Right cardiac atrium (tissue), 5 donors: ENCODE data around the gene MEAK7. TPM values are rescaled to one million over a fixed set of nuclear protein-coding genes. Genes with fewer than 3 reads are reported as not detected.

Source experiments
- ATAC-seq, 2 donors: fragments of 200-7000 bp; cut with Tn5 transposase; one replicate each; pipeline versions ENCODE4 v1.8.0 to v1.9.1; 2020; ENCODE audit warnings: moderate library complexity in 2 of 2, mild to moderate bottlenecking in 1 of 2
- DNase-seq, 3 donors: peaks; one replicate each; pipeline ENCODE4 v3.0.0-alpha.2; 2020
- H3K27ac ChIP-seq: one replicate; pipeline ENCODE4 v1.5.1; 2013; ENCODE audit warnings: mild to moderate bottlenecking, low read length, control low read depth, moderate library complexity
- H3K27me3 ChIP-seq: one replicate; pipeline ENCODE4 v1.6.1; 2013; ENCODE audit not compliant: control insufficient read depth, insufficient read depth
- H3K4me1 ChIP-seq: one replicate; pipeline ENCODE4 v1.6.1; 2013; ENCODE audit warnings: low read length; ENCODE audit not compliant: control insufficient read depth, insufficient read depth
- H3K4me3 ChIP-seq: one replicate; pipeline ENCODE4 v1.5.1; 2013; ENCODE audit warnings: low read length, control low read depth
- H3K9me3 ChIP-seq: one replicate; pipeline ENCODE4 v1.6.1; 2013; ENCODE audit warnings: low read length; ENCODE audit not compliant: control insufficient read depth
- WGBS: extraction: QIAGEN DNeasy Blood & Tissue Kit; methylation state at CpG from one replicate; pipeline ENCODE4 v1.1.7; 2013; 5-methylcytosine and 5-hydroxymethylcytosine counted together
- intact Hi-C, 4 donors: fragments of 100-400 bp; cut with DNase I; formaldehyde crosslinking; loops; one replicate each; pipeline versions ENCODE4 v1.11.0 to v1.14.0; 2022 to 2023
- polyA plus RNA-seq: library from polyadenylated mRNA; stranded (reverse); fragments of 200-250 nt; gene quantifications from one replicate; pipeline ENCODE4 v1.2.3, GENCODE V29; 2013
- total RNA-seq, 4 donors: library from RNA; stranded (reverse); fragmentation: NEBNext Ultra II Directional; extraction: Animal tissue kit (Norgen Biotek cat#: 25700); gene quantifications; one replicate each; pipeline ENCODE4 v1.2.1, GENCODE V29; 2021
- donor health status: healthy with polysubstance abuse.
- donor health status: DM: no; HTN: yes; CAD: no.
- donor health status: DM: no; HTN: no; CAD: no.
- donor health status: DM: no; HTN: yes; CAD: no; lungs with severe emphysema.
- donor health status: DM: yes; HTN: yes; CAD: no.

MEAK7 gene
- total and polyA plus RNA-seq, 5 donors = 2.9 to 7.6 (median 6.0) TPM

- ATAC-seq = no peak
- intact Hi-C loops = no loop called here
- H3K4me1 ChIP-seq = no peaks in the 10 kb centered on the region
These were observed 40.8 kb upstream of the MEAK7 start for GRCh38 chr16:84545114-84545737.

GRCh38 chr16:84544031-84544773 lies 39.7 kb upstream of the MEAK7 start:
- Histone ChIP-seq H3K4me3 (no peak overlapping the region), H3K9me3 (no peaks in the 10 kb centered on the region), H3K27me3 (no peaks in the 10 kb centered on the region), H3K4me1 (no peaks in the 10 kb centered on the region), H3K27ac (no peak overlapping the region)
- DNase-seq (peak in 1 of 3 donors; percentile 16), ATAC-seq (no peak)
- 55% methylated on average over 25 of the region's 25 CpGs for WGBS
- intact Hi-C loops = no loop called here

More at GRCh38 chr16:84545114-84545737, 40.8 kb upstream of the MEAK7 start:
- WGBS = 79% methylated on average over 12 of the region's 12 CpGs
- H3K27ac ChIP-seq = no peak overlapping the region
- H3K4me3 ChIP-seq = no peak overlapping the region
- H3K27me3 ChIP-seq = no peaks in the 10 kb centered on the region
- H3K9me3 ChIP-seq = no peaks in the 10 kb centered on the region
- peak in 1 of 3 donors; percentile 39 for DNase-seq

- ATAC-seq (no peak), DNase-seq (no peak)
- Histone ChIP-seq H3K27ac (no peak overlapping the region), H3K9me3 (no peaks in the 10 kb centered on the region), H3K27me3 (no peaks in the 10 kb centered on the region), H3K4me1 (no peaks in the 10 kb centered on the region), H3K4me3 (no peak overlapping the region)
- intact Hi-C loops = no loop called here
- 91% methylated on average over 2 of the region's 2 CpGs for WGBS
These were observed 38.8 kb upstream of the MEAK7 start for GRCh38 chr16:84543253-84543652.

- 84% methylated on average over 7 of the region's 7 CpGs for WGBS
- no peaks in the 10 kb centered on the region for H3K4me1 ChIP-seq
- DNase-seq (peak in 2 of 3 donors; percentile 2 to 13), ATAC-seq (peak in 1 of 2 donors; percentile 60)
- no peaks in the 10 kb centered on the region for H3K9me3 ChIP-seq
- no peak overlapping the region for H3K4me3 ChIP-seq
- intact Hi-C loops = no loop called here
- H3K27ac ChIP-seq = no peak overlapping the region
- H3K27me3 ChIP-seq = no peaks in the 10 kb centered on the region
These were observed 37.7 kb upstream of the MEAK7 start for GRCh38 chr16:84541999-84542817.

- H3K27me3 ChIP-seq = no peaks in the 10 kb centered on the region
- no peaks in the 10 kb centered on the region for H3K9me3 ChIP-seq
- no peak overlapping the region for H3K4me3 ChIP-seq
- DNase-seq (peak in 1 of 3 donors; percentile 3), ATAC-seq (no peak)
- 97% methylated on average over 4 of the region's 4 CpGs for WGBS
- no peaks in the 10 kb centered on the region for H3K4me1 ChIP-seq
- no peak overlapping the region for H3K27ac ChIP-seq
- intact Hi-C loops = no loop called here
These were observed 35.7 kb upstream of the MEAK7 start for GRCh38 chr16:84540194-84540593.

- WGBS = 92% methylated on average over 6 of the region's 6 CpGs
- Histone ChIP-seq H3K27me3 (no peaks in the 10 kb centered on the region), H3K9me3 (no peaks in the 10 kb centered on the region), H3K4me1 (no peaks in the 10 kb centered on the region), H3K27ac (no peak overlapping the region), H3K4me3 (no peak overlapping the region)
- intact Hi-C loops = no loop called here
- DNase-seq (peak in 1 of 3 donors; percentile 9), ATAC-seq (no peak)
These were observed 33.9 kb upstream of the MEAK7 start for GRCh38 chr16:84538222-84538840.

- H3K27me3 ChIP-seq = no peaks in the 10 kb centered on the region
- no peak overlapping the region for H3K4me3 ChIP-seq
- intact Hi-C loops = no loop called here
- no peak overlapping the region for H3K27ac ChIP-seq
- H3K9me3 ChIP-seq = no peaks in the 10 kb centered on the region
- no peaks in the 10 kb centered on the region for H3K4me1 ChIP-seq
- 48% methylated on average over 11 of the region's 11 CpGs for WGBS
- ATAC-seq (peak in 1 of 2 donors; percentile 43), DNase-seq (peak in 2 of 3 donors; percentile 45 to 56)
These were observed 33.2 kb upstream of the MEAK7 start for GRCh38 chr16:84537491-84538151.

GRCh38 chr16:84535851-84536250 lies 31.4 kb upstream of the MEAK7 start:
- H3K27me3 ChIP-seq = no peaks in the 10 kb centered on the region
- WGBS = 93% methylated on average over 9 of the region's 9 CpGs
- no peak for ATAC-seq
- no peak overlapping the region for H3K4me3 ChIP-seq
- peaks cover 8% of the 10 kb centered on the region for H3K4me1 ChIP-seq
- intact Hi-C loops = no loop called here
- H3K27ac ChIP-seq = no peak overlapping the region
- H3K9me3 ChIP-seq = peaks cover 1% of the 10 kb centered on the region
- DNase-seq = peak in 2 of 3 donors; percentile 1 to 3

GRCh38 chr16:84535408-84535807 lies 30.9 kb upstream of the MEAK7 start:
- WGBS = 75% methylated on average over 6 of the region's 6 CpGs
- Histone ChIP-seq H3K9me3 (peaks cover 1% of the 10 kb centered on the region), H3K27me3 (no peaks in the 10 kb centered on the region), H3K4me1 (peaks cover 8% of the 10 kb centered on the region), H3K27ac (no peak overlapping the region), H3K4me3 (no peak overlapping the region)
- ATAC-seq = no peak
- intact Hi-C loops = no loop called here
- DNase-seq = no peak

- 94% methylated on average over 5 of the region's 5 CpGs for WGBS
- peaks cover 1% of the 10 kb centered on the region for H3K9me3 ChIP-seq
- no peak for ATAC-seq
- no peak for DNase-seq
- H3K4me1 ChIP-seq = peaks cover 8% of the 10 kb centered on the region
- intact Hi-C loops = no loop called here
- H3K27ac ChIP-seq = no peak overlapping the region
- H3K4me3 ChIP-seq = no peak overlapping the region
- no peaks in the 10 kb centered on the region for H3K27me3 ChIP-seq
These were observed 30.4 kb upstream of the MEAK7 start for GRCh38 chr16:84534815-84535214.
